ENCODE measurements around the gene TSSK2.

The TSSK2 gene

GRCh38 chr22:19128946-19129727, 2.0 kb upstream of the TSSK2 start:
- no peak for DNase-seq (ENCODE audit: low read depth)
- TF ChIP-seq, protein P1, sequence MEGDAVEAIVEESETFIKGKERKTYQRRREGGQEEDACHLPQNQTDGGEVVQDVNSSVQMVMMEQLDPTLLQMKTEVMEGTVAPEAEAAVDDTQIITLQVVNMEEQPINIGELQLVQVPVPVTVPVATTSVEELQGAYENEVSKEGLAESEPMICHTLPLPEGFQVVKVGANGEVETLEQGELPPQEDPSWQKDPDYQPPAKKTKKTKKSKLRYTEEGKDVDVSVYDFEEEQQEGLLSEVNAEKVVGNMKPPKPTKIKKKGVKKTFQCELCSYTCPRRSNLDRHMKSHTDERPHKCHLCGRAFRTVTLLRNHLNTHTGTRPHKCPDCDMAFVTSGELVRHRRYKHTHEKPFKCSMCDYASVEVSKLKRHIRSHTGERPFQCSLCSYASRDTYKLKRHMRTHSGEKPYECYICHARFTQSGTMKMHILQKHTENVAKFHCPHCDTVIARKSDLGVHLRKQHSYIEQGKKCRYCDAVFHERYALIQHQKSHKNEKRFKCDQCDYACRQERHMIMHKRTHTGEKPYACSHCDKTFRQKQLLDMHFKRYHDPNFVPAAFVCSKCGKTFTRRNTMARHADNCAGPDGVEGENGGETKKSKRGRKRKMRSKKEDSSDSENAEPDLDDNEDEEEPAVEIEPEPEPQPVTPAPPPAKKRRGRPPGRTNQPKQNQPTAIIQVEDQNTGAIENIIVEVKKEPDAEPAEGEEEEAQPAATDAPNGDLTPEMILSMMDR (IDR thresholded peaks at IDR 0.05; ENCODE audit: control insufficient read depth, extremely low read depth, insufficient read depth): no peak

DNA sequence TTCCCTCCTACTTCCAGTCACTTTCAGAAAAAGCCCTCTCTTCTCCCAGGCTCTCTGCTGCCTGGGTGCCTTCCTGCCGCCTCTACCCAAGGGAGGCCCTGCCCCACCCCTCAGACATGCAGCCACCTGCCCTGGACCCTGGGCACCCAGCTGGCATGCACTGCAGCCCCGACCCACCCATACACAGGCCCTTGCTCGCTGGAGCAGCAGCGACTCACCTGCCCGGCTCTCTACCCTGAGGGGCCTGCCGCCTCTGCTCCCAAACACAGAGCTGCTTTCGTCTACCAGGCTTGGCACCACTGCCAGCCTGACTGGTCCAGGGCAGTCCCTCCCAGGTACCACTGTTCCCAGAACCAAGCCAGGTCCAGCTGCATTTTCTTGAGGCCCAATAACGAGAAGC, 1.2 kb upstream of the TSSK2 start:
- no peak overlapping the region for H3K4me3 ChIP-seq (ENCODE audit: low read depth, low read length)
- TF ChIP-seq, protein P1 (IDR thresholded peaks at IDR 0.05; ENCODE audit: control insufficient read depth, extremely low read depth, insufficient read depth): no peak
- no peak for DNase-seq (ENCODE audit: low read depth)

More at GRCh38 chr22:19128946-19129727, 2.0 kb upstream of the TSSK2 start:
- H3K4me3 ChIP-seq (ENCODE audit: low read depth, low read length): no peak overlapping the region

- H3K4me3 ChIP-seq (ENCODE audit: low read depth, low read length): no peak overlapping the region
- TF ChIP-seq, protein P1 (IDR thresholded peaks at IDR 0.05; ENCODE audit: control insufficient read depth, extremely low read depth, insufficient read depth): no peak
- DNase-seq (ENCODE audit: low read depth): no peak
These were observed 542 bp downstream of the TSSK2 start for GRCh38 chr22:19131685-19132015.

GRCh38 chr22:19132153-19132552, 1.0 kb downstream of the TSSK2 start:
- DNase-seq (ENCODE audit: low read depth): no peak
- TF ChIP-seq, protein P1 (IDR thresholded peaks at IDR 0.05; ENCODE audit: control insufficient read depth, extremely low read depth, insufficient read depth): no peak
- no peak overlapping the region for H3K4me3 ChIP-seq (ENCODE audit: low read depth, low read length)

- TF ChIP-seq, protein P1 (IDR thresholded peaks at IDR 0.05; ENCODE audit: control insufficient read depth, extremely low read depth, insufficient read depth): no peak
- H3K4me3 ChIP-seq (ENCODE audit: low read depth, low read length): no peak overlapping the region
- no peak for DNase-seq (ENCODE audit: low read depth)
These were observed 1.7 kb downstream of the TSSK2 start for GRCh38 chr22:19132693-19133400.

- DNase-seq (ENCODE audit: low read depth): no peak
- no peak overlapping the region for H3K4me3 ChIP-seq (ENCODE audit: low read depth, low read length)
- TF ChIP-seq, protein P1 (IDR thresholded peaks at IDR 0.05; ENCODE audit: control insufficient read depth, extremely low read depth, insufficient read depth): no peak
These were observed 2.5 kb downstream of the TSSK2 start for GRCh38 chr22:19133561-19133960.
